Stimulated activated CD4-positive, alpha-beta T cell treated with anti-CD3 and anti-CD28 coated beads, Interleukin-12 subunit alpha, Interleukin-12 subunit beta, amount 100 ng/mL, for 4 hours (primary cell): ENCODE data around the gene DOCK1.

Experiments
- DNase-seq: peaks from one replicate; pipeline ENCODE4 v3.0.0-alpha.2; 2020

DOCK1 gene

DNA sequence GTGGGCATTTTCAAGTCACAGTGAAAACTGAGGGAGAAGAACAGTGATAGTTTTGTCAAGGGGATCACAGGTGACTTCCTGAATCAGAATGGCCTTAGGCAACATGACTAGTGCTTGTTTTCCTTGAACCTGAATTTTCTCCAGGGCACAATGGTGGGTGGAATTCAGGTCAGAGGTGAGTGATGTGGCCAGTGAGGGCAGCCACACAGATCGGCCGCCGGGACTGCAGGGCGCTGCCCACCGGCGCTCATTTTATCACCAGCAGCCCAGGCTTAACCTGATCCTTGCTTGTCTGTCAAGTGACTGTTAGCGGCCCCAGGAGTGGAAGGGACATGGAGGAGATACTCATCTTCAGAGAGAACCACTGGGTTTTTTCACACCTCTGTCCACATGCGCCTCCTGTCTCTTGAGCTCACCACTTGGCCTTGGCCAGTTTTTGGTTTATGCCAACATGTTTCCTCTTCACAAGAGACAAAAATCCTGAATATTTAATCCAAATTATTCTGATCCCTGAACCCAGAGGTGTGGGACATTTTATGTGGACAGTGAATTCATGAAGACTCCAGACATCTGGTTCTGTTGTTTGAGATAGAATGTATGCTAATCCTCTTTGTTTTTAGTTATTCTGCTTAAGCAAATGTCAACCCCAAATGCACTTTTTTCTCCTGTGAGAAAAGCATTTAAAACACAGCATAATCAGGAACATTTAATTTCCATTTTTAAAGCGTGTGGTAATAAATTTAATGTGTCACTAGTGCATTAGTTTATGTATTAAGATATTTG, 108.7 kb downstream of the DOCK1 start:
- DNase-seq, result no peak

DNA sequence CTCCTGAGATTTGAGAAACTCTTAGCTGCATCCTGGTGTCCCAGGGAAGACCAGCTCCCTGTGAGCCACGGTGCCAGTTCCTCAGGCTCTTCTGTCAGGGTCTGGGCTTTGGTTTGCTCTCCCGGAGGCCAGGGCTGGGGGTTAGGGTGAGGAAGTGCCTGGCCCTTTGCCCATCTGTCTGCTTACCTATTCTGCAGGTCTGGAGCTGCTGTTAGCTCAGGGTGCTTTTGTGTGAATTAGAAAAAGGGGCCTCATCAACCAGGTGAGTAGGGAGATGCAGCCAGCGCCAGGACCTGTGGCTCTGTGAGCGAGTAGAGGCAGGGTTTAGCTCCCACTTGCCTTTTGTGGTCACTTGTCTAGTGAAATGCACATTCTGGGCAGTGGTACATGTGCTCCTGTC, 109.4 kb downstream of the DOCK1 start:
- DNase-seq, result no peak

DNA sequence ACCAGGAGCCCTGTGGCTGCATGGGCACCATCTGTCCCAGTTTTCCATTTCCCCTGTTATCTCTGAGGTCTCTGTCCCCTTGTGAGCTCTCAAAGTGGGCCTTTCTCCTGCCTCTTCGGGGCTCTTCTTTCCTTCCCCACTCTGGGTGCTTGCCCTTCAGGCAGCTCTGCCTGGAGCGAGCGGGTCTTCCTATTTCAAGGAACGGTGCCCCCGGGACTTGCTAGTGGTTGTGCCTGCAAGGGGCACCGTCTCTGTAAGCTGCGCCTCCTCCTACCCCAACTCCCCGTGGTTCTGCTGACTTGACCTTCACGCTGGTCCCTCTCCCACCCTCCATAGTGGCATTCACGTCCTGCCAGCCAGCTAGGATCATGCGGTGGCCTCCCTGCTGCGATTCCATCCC, 110.1 kb downstream of the DOCK1 start:
- no peak for DNase-seq

DNA sequence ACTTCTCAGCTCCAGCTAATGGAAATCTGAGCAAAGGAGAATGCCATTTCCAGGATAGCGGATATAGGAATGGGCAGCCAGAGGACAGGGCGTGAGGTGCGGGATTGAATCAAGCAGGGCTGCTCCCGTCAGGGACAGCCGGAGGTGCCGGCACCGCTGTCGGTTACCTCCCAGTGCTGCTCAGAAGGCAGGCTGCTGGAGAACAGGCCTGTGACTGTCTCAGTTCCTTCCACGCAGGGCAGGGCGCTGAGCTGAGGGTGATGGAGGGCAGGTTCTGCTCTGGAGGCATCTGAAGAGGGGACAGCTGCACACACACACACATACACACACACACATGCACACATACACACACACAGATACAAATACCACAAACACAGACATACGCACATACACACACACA, 111.1 kb downstream of the DOCK1 start:
- no peak for DNase-seq

DNA sequence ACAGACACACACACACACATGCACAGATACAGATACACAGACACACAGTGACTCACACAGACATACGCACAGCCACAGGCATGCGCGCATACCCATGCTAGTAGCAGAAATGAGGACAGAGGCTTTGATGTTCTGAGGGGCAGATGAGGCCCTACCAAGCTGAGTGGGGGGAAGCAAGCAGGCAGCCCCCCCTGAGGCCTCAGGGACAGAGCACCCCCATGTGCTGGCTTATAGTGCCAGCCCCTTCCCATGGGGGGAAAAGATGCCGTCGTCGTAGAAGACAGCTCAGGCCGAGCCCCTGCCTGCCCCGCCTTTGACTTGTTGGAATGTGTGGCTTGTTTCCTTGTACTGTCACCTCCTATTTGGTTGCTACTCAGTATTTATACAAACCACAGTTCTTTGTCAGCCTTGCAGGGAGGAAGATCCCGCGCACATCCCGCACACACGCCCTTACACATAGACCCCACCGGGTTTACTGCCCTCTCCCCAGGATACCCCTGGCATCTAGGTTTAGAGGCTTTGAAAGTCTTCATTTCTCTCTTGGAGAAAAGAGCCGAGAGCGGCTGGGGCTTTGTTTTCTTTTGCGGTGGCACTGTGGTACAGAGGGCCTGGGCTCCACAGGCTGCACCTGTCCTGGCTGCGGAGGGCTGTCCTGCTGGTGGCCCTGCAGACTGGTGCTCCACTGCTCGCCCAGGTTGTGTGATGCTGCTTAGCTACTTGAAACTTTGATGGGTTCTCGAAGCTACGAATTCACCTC, 112.5 kb downstream of the DOCK1 start:
- DNase-seq, result no peak

DNA sequence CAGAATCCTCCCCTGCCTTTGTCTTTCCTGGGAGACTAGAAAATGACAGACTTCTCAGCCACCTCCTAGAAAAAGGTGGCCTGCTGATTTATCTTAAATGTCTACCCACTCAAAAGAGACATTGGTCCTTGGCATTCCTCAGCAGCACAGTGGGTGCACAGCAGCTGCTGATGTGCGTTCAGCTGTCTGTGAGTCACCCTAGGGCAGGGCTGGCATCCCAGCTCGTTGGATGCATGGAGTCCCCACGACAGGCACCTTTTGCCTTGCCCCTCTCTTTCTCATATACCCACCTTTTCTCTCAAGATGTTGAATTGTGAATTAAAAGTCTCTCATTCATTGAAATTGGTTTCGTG, 113.0 kb downstream of the DOCK1 start:
- no peak for DNase-seq

DNA sequence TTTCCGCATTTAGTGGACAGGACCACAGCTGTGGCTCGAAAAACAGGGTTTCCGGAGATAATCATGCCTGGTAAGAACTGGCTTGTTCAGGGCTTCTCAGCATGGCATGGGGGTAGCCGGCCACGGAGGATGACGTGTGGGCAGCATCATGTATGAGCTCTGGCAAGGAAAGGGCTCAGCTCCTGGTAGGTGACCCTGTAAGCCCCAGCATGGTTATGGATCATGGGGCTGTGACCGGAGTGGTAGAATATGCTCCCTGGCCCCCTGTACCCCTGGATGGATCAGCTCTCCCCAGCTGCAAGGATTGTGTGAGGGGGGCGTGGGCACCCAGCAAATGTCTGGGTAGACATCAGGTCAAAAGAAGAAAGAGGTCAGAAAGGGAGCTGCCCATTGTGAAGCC, 113.5 kb downstream of the DOCK1 start:
- no peak for DNase-seq

DNA sequence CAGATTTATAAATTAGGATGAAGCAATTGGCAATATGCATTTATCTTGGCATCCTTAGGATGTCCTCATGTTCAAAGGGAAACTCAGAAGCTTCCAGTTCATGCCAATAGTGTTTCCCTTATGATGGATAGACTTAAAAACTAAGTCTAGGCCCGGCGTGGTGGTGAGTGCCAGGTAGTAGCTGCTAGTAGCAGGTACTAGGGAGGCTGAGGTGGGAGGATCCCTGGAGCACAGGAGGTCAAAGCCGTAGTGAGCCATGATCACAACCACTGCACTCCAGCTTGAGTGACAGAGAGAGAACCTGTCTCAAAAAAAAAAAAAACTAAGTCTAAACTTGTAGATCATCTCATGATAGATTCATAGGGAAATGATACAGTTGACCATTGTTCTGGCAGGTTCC, 115.0 kb downstream of the DOCK1 start:
- no peak for DNase-seq

DNA sequence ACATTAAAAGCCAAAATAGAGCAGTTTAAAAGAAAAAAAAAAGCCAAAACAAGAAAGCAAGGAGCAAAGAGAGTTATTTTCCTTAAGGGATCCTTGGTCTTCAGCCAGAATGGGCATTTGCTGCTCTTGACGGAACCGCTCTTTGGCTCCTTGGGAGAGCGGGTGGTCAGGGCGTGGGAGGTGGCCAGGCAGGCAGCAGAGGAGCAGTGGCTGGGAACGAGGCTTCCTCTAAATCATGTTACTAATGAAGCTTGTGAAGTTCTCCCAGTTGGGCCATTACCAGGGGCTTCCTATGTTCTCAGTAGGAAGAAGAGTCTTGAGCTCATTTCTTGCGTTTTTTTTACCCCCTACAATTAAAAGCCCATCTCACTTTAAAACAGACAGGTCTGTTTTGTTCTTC, 116.6 kb downstream of the DOCK1 start:
- no peak for DNase-seq

DNA sequence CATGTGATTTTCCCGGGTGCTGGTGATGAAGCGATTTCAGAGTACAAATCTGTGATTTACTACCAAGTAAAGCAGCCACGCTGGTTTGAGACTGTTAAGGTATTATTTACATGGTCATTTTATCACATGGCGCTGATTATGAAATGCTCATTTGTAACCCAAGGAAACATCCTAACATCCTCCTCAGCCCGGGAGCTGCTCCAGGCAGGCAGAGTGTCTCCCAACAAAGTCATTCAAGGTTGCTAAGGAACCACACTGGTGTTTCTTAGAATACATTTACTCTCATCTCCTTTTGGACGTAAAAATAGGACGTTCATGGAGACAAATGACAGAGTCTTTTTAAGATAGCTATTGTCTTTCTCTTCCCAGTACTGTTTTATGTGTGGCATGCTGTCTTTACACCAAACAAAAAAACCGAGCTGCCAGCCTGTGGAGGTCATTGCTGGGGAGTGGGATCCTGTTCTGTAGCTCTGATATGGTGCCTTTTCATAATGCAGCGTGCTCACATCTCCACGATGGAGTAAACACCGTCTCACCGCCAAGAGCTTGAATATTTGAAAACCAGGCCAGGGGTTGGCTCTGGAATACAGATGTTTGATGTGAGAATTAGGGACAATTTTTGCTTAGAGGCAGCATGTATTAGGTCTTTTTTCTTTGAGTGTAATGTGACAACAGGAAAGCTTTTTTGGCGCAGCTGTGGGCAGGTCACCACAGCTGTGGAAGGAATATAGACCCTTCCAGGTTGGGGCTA, 119.6 kb downstream of the DOCK1 start:
- DNase-seq, result no peak

DNA sequence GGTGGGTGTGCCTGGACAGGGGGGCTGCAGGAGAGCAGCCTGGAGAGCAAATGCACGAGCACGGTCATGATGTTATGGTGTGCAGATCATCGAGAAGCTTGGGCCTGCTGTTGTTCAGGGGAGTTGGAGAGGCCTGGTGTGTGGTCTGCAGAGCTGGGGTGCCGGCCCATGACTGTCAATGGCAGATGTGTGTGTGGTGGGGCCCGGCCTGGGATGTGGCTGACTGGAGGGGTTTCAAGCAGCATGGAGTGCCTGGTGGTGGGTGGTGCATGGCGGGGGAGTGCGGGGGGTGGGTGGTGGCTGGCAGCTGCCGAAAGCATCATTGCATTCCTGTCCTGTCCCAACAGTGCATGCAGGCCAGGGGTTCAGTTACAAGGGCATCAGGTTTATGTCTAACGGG, 122.6 kb downstream of the DOCK1 start:
- no peak for DNase-seq

DNA sequence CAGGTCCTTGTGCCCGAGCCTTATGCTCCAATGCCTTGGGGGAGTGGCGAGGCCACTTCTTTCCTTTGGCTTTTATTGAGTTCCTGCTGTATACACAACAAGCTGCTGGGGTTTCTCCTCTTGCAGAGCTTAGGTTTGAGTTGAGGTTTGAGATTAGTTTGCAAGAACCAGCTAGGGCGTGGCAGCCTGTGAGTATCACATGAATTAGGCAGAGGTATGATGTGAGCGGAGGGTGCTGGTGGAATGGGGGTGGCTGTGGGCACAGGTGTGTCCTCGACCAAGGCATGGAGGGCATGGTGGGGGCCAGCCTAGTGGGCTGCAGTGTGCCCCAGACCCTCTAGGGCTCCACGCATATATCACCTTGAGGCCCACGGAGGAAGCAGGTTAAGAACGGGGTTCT, 123.3 kb downstream of the DOCK1 start:
- DNase-seq, result no peak

DNA sequence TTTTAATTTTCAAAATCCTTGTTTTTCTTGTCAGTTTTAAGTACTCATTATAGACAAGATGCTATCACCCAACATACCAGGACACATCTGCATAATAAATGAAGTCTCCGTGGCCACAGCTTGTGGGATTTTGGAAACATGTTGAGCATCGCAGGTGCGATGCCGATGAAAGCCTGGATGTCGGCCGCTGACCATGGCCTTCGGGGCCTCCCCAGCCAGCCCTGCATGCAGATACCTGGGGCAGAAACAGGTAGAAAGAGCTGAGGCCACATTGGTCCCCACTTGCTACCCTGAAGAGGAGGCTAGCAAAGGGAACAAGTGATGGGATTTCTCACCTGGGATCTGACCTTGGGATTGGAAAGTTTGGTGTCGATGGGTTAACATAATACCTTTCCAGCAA, 123.8 kb downstream of the DOCK1 start:
- DNase-seq, result no peak

DNA sequence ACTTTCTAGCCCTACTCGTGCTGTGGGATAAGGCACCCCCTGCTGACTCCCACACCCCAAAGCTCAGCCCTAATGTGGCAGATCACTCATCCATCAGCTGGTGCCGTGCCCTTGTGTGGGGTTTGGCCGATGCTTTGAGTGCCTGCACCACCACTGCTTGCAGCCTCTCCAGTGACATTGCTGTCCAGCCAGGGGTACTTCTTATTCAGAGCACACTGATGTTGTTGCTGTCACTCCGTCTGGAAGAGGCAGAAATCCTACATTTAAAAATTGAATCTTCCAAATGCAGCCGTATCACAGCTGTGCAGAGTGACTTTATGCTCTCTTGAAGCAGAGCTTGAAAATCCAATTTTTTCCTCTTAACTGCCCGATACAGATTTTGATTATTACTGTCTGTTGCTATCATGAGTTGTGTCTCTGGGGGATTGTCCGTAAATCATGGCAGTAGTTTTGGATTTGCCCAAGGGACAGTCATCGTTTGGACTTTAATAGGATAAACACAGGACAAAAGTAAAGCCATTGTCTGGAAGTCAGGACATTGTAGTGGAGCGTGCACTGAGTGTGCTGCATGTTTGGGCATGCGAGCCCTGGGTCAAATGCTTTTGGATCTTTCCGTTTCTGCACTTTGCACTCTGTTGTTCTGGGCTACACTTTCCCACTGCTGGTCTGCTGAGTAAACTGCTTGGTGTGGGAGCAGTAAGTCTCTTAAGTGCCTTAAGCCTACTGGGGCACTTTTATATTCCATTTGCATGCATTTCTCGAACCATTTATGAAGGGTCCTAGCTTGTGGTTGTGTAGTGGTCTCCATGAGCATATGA, 128.2 kb downstream of the DOCK1 start:
- no peak for DNase-seq

DNA sequence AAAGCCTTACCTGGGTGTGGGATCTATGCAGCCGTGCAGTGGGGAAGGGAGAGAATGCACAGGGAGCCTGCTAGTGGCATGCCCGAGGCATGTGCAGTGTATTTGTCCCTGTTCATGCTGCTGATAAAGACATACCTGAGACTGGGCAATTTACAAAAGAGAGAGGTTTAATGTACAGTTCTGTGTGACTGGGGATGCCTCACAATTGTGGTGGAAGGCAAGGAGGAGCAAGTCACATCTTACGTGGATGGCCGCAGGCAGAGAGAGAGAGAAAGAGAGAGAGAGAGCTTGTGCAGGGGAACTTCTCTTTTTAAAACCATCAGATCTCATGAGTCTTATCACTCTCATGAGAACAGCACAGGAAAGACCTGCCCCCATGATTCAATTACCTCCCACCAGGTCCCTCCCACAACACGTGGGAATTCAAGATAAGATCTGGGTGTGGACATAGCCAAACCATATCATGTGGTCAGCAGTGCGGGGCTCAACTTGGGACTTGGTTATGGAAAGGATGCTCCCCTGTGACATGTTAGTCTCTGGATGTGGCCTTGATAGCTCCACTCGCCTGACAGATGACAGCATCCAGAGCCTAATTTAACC, 128.9 kb downstream of the DOCK1 start:
- no peak for DNase-seq

DNA sequence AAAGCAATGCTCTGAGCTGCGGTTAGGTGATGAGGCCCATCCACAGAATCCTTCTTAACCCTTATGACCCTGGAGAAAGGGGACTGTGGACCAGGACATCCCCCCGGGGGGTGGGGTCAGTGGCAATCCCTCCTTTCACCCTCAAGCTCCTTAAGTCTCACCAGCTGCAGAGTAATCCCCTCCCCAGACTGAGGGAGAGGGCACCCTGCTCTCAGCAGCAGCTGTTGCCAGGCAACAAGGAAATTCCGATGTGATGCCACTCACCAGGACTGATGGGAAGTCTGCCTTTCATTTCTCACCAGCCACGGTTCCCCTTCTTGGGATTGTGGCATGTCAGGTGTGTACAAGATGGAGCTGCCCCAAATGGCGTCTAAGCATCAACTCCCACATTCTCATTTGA, 129.6 kb downstream of the DOCK1 start:
- DNase-seq, result no peak

DNA sequence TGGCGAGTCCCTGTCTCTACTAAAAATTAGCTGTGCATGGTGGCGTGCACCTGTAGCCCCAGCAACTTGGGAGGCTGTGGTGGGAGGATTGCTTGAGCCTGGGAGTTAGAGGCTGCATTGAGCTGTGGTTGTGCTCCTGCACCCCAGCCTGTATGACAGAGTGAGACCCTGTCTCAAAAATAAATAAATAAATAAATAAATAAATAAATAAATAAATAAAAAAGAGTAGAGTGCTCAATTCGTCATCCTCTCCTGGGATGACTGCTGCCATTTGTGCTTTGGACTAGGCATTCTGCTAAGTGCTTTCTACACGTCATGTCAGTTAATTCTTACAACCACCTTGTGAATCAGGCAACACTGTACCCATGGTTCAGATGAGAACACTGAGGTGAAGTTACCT, 130.6 kb downstream of the DOCK1 start:
- DNase-seq, result no peak

DNA sequence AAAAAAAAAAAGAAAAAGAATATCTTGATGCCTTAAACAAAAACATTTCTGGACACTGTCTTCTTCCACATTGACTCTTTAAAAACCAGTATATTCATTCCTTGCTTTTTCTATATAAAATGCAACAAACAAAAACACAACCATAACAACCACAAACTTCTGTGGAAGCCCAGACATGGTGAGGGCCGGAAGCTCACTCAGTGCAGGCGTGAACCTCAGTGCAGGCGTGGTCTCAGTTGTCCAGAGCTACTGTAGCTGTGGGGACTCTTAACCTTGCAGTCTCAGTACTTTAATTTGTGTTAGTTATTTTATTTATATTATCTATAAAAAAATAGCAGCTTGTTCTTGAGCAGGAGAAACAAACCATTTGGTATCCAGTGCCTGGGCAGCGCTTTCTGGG, 131.8 kb downstream of the DOCK1 start:
- DNase-seq, result no peak

DNA sequence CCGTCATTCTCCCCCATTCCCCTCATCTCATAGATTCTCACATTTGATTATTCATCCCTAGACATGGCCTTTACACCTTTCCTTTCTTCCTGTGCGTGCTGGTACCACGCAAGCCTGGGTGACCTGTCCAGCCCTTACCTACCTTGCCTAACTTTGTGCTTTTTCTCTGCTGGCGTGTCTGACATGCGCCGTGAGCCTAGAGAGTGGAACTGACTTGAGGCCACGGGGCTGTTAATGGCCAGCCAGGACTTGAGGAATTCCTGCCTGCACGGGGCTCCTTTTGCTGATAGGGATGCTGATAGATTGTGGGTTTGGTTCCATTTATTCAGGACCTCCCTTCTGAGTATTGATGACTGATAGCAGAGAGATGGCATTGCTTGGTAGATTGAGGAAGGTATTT, 134.2 kb downstream of the DOCK1 start:
- no peak for DNase-seq

DNA sequence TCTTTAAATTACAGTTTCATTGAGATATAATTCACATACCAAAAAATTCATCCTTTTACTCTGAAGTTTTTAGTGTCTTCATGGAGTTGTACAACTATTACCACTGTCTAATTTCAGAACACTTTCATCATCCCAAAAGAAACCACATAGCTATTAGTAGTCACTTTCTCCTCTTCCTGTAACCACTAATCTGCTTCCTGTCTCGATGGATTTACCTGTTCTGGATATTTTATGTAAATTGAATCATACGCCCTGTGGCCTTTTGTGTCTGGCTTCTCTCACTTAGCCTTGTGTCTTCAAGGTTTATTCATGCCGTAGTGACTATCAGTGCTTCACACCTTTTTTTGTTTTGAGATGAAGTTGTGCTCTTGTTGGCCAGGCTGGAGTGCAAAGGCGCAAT, 135.5 kb downstream of the DOCK1 start:
- DNase-seq, result no peak

DNA sequence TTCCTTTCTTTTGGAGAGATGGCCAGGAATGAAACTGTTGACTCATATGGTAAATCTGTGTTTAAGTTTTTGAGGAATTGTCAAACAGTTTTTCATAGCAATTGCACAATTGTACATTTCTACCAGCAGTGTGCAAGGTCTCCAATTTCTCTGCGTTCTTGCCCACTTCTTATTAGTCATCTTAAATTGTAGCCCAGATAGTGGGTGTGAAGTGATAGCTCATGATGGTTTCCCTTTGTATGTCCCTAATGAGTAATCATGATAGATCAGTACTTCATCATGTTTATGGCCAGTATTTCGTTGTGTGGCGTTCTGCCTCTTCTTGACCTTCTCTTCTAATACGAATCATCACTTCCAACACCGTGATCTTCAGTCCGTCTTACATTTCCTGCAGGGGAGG, 136.3 kb downstream of the DOCK1 start:
- DNase-seq, result no peak

DNA sequence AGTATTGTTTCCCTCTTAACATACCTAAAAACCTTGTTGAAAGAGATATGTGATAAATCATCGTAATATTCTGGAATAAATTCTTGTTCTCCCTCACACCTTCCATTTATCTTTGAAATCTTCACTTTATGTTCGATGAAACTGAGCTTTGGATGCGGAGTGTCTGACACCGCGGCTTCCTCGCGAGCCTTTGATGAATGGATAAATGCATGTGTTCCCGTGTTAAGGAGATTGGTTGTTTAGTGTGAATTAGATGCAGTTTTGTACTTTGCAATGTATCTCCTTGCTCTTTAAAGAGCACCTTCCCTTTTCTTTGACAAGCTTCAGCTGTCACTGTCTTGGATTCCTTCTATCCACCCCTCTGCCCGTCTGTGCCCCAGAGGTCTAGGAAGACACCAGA, 138.1 kb downstream of the DOCK1 start:
- DNase-seq, result no peak

DNA sequence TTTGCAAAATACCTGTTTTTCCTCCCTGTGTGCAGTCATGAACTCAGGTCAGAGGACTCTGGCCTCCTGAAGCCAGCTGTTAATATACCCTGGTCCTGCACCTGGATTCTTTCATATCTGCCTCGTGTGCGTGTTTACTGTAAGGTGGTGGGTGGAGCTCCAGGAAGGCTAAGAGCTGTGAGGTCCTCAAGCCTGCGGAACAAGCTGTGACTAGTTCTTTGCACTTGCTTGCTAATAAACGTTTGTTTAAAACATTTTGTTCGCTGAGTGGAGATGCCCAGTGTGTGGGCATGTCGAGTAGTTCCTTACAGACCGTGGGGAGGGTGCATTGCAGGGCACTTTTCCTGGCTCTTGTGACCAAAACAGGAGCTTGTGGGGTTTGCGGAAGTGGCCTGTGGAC, 139.0 kb downstream of the DOCK1 start:
- no peak for DNase-seq
